Natural killer cell (primary cell): Measurements from ENCODE around the gene HAPLN3. TPM values are rescaled to one million over a fixed set of nuclear protein-coding genes. Genes with fewer than 3 reads are reported as not detected.

Experiments used
- ATAC-seq, 3 donors: fragments of 150-1000 bp in 2 of 3; fragments of 200-7000 bp in 1 of 3; cut with Tn5 transposase; 1 replicate in 1 of 3; 2 replicates in 2 of 3; pipeline ENCODE4 v1.10.0; 2021; ENCODE audit warnings: mild to moderate bottlenecking in 2 of 3, moderate library complexity in 2 of 3
- DNase-seq, 2 donors: peaks; one replicate each; pipeline versions ENCODE4 v3.0.0 to v3.0.0-alpha.2; 2013 to 2021; ENCODE audit warnings: mixed read lengths in 1 of 2
- H3K27ac ChIP-seq: one replicate; pipeline ENCODE4 v1.5.1; 2013; ENCODE audit warnings: mild to moderate bottlenecking, low read length
- H3K27me3 ChIP-seq: one replicate; pipeline ENCODE4 v1.6.1; 2013; ENCODE audit warnings: low read length; ENCODE audit not compliant: control insufficient read depth, insufficient read depth
- H3K36me3 ChIP-seq: one replicate; pipeline ENCODE4 v1.6.1; 2013; ENCODE audit warnings: low read length; ENCODE audit not compliant: control insufficient read depth, insufficient read depth
- H3K4me1 ChIP-seq: one replicate; pipeline ENCODE4 v1.6.1; 2013; ENCODE audit warnings: low read length; ENCODE audit not compliant: control insufficient read depth, insufficient read depth
- H3K4me3 ChIP-seq: one replicate; pipeline ENCODE4 v1.5.1; 2013; ENCODE audit warnings: low read length
- H3K9me3 ChIP-seq: one replicate; pipeline ENCODE4 v1.6.1; 2013; ENCODE audit warnings: low read length; ENCODE audit not compliant: control insufficient read depth, insufficient read depth
- H3K27ac Mint-ChIP-seq, 2 donors: one replicate each; pipeline ENCODE4 v1.8.0; 2022; ENCODE audit warnings: mild to moderate bottlenecking in 2 of 2, mixed read lengths in 2 of 2, moderate library complexity in 1 of 2
- H3K27me3 Mint-ChIP-seq, 2 donors: one replicate each; pipeline ENCODE4 v1.8.0; 2022; ENCODE audit warnings: low read depth in 2 of 2, mixed read lengths in 2 of 2
- H3K36me3 Mint-ChIP-seq: one replicate; pipeline ENCODE4 v1.8.0; 2022; ENCODE audit warnings: mixed read lengths
- H3K4me1 Mint-ChIP-seq, 2 donors: one replicate each; pipeline ENCODE4 v1.8.0; 2022; ENCODE audit warnings: mixed read lengths in 2 of 2
- H3K4me3 Mint-ChIP-seq: one replicate; pipeline ENCODE4 v1.8.0; 2022; ENCODE audit warnings: mild to moderate bottlenecking, moderate library complexity, mixed read lengths
- H3K9me3 Mint-ChIP-seq, 2 donors: one replicate each; pipeline ENCODE4 v1.8.0; 2022; ENCODE audit warnings: mixed read lengths in 2 of 2
- WGBS: methylation state at CpG from one replicate; pipeline ENCODE4 v1.1.7; 2013; ENCODE audit warnings: missing lambda C conversion rate; ENCODE audit not compliant: insufficient coverage; 5-methylcytosine and 5-hydroxymethylcytosine counted together
- intact Hi-C: fragments of 100-400 bp; cut with micrococcal nuclease; formaldehyde crosslinking; loops from one replicate; pipeline ENCODE4 v1.14.2; 2022
- total RNA-seq, 4 donors: library from RNA; stranded (reverse); fragments of 120-200 nt in 1 of 4; gene quantifications; one replicate each; pipeline versions ENCODE4 v1.2.3 to v1.2.4, GENCODE V29; 2013 to 2022
- TF ChIP-seq, protein P1 (sequence below): fragments of 200-600 bp; IDR thresholded peaks from one replicate; pipeline ENCODE4 v1.8.0; 2022; ENCODE audit warnings: antibody characterized with exemption

The HAPLN3 gene
- total RNA-seq, 3 donors from 2014 or later (not counting 1 experiment from before 2014, with no cell fraction given): 10.1 to 10.8 (median 10.4) TPM

DNA sequence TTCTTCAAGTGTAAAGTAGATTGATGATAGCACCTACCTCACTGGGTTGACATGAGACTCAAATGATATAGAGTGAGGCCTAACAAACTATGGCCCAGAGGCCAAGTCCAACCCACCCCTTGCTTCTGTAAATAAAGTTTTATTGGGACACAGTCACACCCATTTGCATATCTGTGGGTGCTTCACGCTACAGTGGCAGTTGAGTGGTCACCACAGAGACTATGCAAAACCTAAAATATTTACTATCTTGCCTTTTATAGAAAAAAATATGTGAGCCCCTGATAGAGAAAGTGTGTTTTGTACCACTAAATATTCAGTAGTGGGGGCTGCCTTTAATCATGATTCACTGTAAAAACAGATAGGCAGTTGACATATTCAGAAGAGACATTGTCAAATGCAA, 54.1 kb downstream of the HAPLN3 start:
- Histone ChIP-seq H3K9me3 (no peaks in the 10 kb centered on the region), H3K4me3 (no peak overlapping the region), H3K27ac (no peak overlapping the region), H3K27me3 (no peaks in the 10 kb centered on the region), H3K4me1 (no peaks in the 10 kb centered on the region), H3K36me3 (no peaks in the 10 kb centered on the region)
- Mint-ChIP-seq H3K4me3 (no peak overlapping the region), H3K4me1 (no peaks in the 10 kb centered on the region), H3K27ac (no peak overlapping the region), H3K27me3 (no peaks in the 10 kb centered on the region), H3K9me3 (no peaks in the 10 kb centered on the region), H3K36me3 (no peaks in the 10 kb centered on the region)
- 78% methylated on average over 1 of the region's 1 CpG for WGBS
- intact Hi-C loops: no loop called here
- TF ChIP-seq, protein P1, sequence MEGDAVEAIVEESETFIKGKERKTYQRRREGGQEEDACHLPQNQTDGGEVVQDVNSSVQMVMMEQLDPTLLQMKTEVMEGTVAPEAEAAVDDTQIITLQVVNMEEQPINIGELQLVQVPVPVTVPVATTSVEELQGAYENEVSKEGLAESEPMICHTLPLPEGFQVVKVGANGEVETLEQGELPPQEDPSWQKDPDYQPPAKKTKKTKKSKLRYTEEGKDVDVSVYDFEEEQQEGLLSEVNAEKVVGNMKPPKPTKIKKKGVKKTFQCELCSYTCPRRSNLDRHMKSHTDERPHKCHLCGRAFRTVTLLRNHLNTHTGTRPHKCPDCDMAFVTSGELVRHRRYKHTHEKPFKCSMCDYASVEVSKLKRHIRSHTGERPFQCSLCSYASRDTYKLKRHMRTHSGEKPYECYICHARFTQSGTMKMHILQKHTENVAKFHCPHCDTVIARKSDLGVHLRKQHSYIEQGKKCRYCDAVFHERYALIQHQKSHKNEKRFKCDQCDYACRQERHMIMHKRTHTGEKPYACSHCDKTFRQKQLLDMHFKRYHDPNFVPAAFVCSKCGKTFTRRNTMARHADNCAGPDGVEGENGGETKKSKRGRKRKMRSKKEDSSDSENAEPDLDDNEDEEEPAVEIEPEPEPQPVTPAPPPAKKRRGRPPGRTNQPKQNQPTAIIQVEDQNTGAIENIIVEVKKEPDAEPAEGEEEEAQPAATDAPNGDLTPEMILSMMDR: no peak
- ATAC-seq: no peak
- no peak for DNase-seq

DNA sequence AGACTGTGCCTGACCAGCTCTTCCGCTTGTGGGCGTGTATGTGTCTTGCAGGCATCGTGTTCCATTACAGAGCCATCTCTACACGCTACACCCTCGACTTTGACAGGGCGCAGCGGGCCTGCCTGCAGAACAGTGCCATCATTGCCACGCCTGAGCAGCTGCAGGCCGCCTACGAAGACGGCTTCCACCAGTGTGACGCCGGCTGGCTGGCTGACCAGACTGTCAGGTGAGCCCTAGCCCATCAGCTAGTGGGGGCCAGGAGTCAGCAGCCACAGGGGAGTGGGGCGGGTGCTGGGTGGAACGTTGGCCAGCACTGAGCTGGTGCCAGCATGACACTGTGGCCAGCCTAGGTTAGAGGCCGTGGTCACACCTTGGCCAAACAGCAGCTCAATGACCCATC, 55.4 kb downstream of the HAPLN3 start:
- no peaks in the 10 kb centered on the region for H3K27me3 Mint-ChIP-seq
- DNase-seq: no peak
- intact Hi-C loops: no loop called here

DNA sequence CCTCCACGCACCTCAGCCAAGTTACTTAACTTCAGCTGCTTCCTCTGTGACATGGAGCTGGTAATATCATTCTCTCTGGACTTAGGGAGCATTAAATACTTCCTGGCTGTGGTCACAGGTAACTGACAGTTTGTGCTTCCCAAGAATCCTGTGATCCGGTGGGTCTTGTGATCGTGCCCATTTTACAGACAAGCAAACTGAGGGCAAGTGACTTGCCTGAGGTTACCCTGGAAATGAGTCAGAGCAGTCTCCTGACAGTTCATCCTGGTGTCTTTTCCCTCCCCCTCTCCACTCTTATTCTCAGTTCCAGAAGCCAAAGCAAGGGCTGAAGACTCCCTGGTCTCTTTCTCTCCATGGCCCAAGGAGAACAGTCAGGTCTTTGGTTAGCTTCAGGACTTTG, 56.2 kb downstream of the HAPLN3 start:
- intact Hi-C loops: no loop called here
- ATAC-seq (no peak), DNase-seq (no peak)
- Histone ChIP-seq H3K27ac (no peak overlapping the region), H3K4me1 (no peaks in the 10 kb centered on the region), H3K4me3 (no peak overlapping the region), H3K36me3 (no peaks in the 10 kb centered on the region), H3K27me3 (no peaks in the 10 kb centered on the region), H3K9me3 (no peaks in the 10 kb centered on the region)
- no peak overlapping the region for H3K27ac Mint-ChIP-seq
- no peaks in the 10 kb centered on the region for H3K9me3 Mint-ChIP-seq
- H3K4me3 Mint-ChIP-seq: no peak overlapping the region
- H3K36me3 Mint-ChIP-seq: no peaks in the 10 kb centered on the region
- peaks cover 0 to 4% of the 10 kb centered on the region in 2 donors for H3K4me1 Mint-ChIP-seq
- 90% methylated on average over 3 of the region's 3 CpGs for WGBS
- TF ChIP-seq, protein P1: no peak
- no peaks in the 10 kb centered on the region for H3K27me3 Mint-ChIP-seq

More for the DNA sequence above, 55.4 kb downstream of the HAPLN3 start:
- no peaks in the 10 kb centered on the region for H3K9me3 Mint-ChIP-seq
- H3K4me1 ChIP-seq: no peaks in the 10 kb centered on the region
- H3K36me3 Mint-ChIP-seq: no peaks in the 10 kb centered on the region
- no peak overlapping the region for H3K27ac ChIP-seq
- H3K4me1 Mint-ChIP-seq: no peaks in the 10 kb centered on the region
- H3K27ac Mint-ChIP-seq: no peak overlapping the region
- 88% methylated on average over 16 of the region's 16 CpGs for WGBS
- no peak overlapping the region for H3K4me3 ChIP-seq
- no peaks in the 10 kb centered on the region for H3K9me3 ChIP-seq
- no peaks in the 10 kb centered on the region for H3K36me3 ChIP-seq
- TF ChIP-seq, protein P1: no peak
- H3K27me3 ChIP-seq: no peaks in the 10 kb centered on the region
- no peak for ATAC-seq
- H3K4me3 Mint-ChIP-seq: no peak overlapping the region

DNA sequence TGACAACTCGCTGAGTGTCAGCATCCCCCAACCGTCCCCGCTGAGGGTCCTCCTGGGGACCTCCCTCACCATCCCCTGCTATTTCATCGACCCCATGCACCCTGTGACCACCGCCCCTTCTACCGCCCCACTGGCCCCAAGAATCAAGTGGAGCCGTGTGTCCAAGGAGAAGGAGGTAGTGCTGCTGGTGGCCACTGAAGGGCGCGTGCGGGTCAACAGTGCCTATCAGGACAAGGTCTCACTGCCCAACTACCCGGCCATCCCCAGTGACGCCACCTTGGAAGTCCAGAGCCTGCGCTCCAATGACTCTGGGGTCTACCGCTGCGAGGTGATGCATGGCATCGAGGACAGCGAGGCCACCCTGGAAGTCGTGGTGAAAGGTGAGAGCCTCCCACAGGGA, 56.7 kb downstream of the HAPLN3 start:
- Mint-ChIP-seq H3K4me3 (no peak overlapping the region), H3K27me3 (no peaks in the 10 kb centered on the region), H3K27ac (no peak overlapping the region), H3K4me1 (peaks cover 0 to 4% of the 10 kb centered on the region in 2 donors), H3K9me3 (no peaks in the 10 kb centered on the region), H3K36me3 (no peaks in the 10 kb centered on the region)
- WGBS: 84% methylated on average over 17 of the region's 18 CpGs
- no peak for ATAC-seq
- no peaks in the 10 kb centered on the region for H3K9me3 ChIP-seq
- H3K36me3 ChIP-seq: no peaks in the 10 kb centered on the region
- DNase-seq: no peak
- TF ChIP-seq, protein P1: no peak
- no peak overlapping the region for H3K4me3 ChIP-seq
- H3K27ac ChIP-seq: no peak overlapping the region
- intact Hi-C loops: no loop called here
- H3K27me3 ChIP-seq: no peaks in the 10 kb centered on the region
- no peaks in the 10 kb centered on the region for H3K4me1 ChIP-seq
